ENCODE measurements around the gene EIF3L. TPM values are rescaled to one million over a fixed set of nuclear protein-coding genes. Genes with fewer than 3 reads are reported as not detected.
A peak's percentile ranks its signal among the peaks of the same experiment; 100 is the strongest.

The EIF3L gene
- total RNA-seq, 1 experiment from 2014 or later = 582 TPM

GRCh38 chr22:37931893-37932389, 82.7 kb downstream of the EIF3L start:
- intact Hi-C loops (cut with micrococcal nuclease; ENCODE audit: unreplicated experiment) = no loop called here

GRCh38 chr22:37932401-37932800, 83.2 kb downstream of the EIF3L start:
- Histone ChIP-seq H3K79me2 (ENCODE audit: low read depth) (no peaks in the 10 kb centered on the region), H3K4me3 (no peak overlapping the region), H3K4me2 (no peak overlapping the region), H3K27me3 (ENCODE audit: insufficient read depth, low read depth) (no peaks in the 10 kb centered on the region), H3K36me3 (ENCODE audit: low read depth) (peaks cover 19% of the 10 kb centered on the region; the same call in 1 of the 2 replicates), H3K27ac (no peak overlapping the region; the same call in 1 of the 2 replicates), H3K9me3 (ENCODE audit: insufficient read depth, low read depth) (no peaks in the 10 kb centered on the region), H3K4me1 (replicated peaks; ENCODE audit: insufficient read depth) (peaks cover 17% of the 10 kb centered on the region), H2AFZ (no peak overlapping the region), H3K9me2 (ENCODE audit: insufficient read depth) (no peaks in the 10 kb centered on the region), H4K20me1 (ENCODE audit: insufficient read depth) (peaks cover 58% of the 10 kb centered on the region), H3F3A (ENCODE audit: insufficient read depth, low read depth) (peaks cover 55% of the 10 kb centered on the region)
- no peak for TF ChIP-seq CTCF (conservative IDR thresholded peaks at IDR 0.05)
- no peak for TF ChIP-seq EZH2 (IDR thresholded peaks at IDR 0.05; ENCODE audit: low read depth)
- POLR2A ChIA-PET (ENCODE audit: unreplicated experiment) = interaction anchor here (0.8 to 1.4 kb wide), 2 partner anchors 34 to 45 kb away, joined by 7 to 10 read pairs; no protein-coding TSS in a partner anchor
- no peak for DNase-seq
- BruUV-seq (replicated peaks) = no TSS peak
- intact Hi-C loops (cut with micrococcal nuclease; ENCODE audit: unreplicated experiment) = no loop called here
- CTCF ChIA-PET = interaction anchor here (1.7 to 2.2 kb wide), 2 partner anchors 22 to 45 kb away, joined by 9 to 20 read pairs; partner anchors contain the start of genes C22orf23 and POLR2F

More at GRCh38 chr22:37931893-37932389, 82.7 kb downstream of the EIF3L start:
- Histone ChIP-seq H3K9me2 (ENCODE audit: insufficient read depth) (no peaks in the 10 kb centered on the region), H3F3A (ENCODE audit: insufficient read depth, low read depth) (peaks cover 52% of the 10 kb centered on the region), H2AFZ (no peak overlapping the region), H3K79me2 (ENCODE audit: low read depth) (no peaks in the 10 kb centered on the region), H4K20me1 (ENCODE audit: insufficient read depth) (peaks cover 58% of the 10 kb centered on the region), H3K9me3 (ENCODE audit: insufficient read depth, low read depth) (no peaks in the 10 kb centered on the region), H3K27me3 (ENCODE audit: insufficient read depth, low read depth) (no peaks in the 10 kb centered on the region), H3K4me1 (replicated peaks; ENCODE audit: insufficient read depth) (peaks cover 17% of the 10 kb centered on the region), H3K4me2 (no peak overlapping the region), H3K27ac (no peak overlapping the region; the same call in 1 of the 2 replicates), H3K4me3 (no peak overlapping the region), H3K36me3 (ENCODE audit: low read depth) (peaks cover 19% of the 10 kb centered on the region; the same call in 1 of the 2 replicates)
- TF ChIP-seq CTCF (conservative IDR thresholded peaks at IDR 0.05) = no peak
- no peak for TF ChIP-seq EZH2 (IDR thresholded peaks at IDR 0.05; ENCODE audit: low read depth)
- CTCF ChIA-PET = interaction anchor here (1.7 kb wide), 1 partner anchor 44 kb away, joined by 9 read pairs; no protein-coding TSS in a partner anchor
- POLR2A ChIA-PET (ENCODE audit: unreplicated experiment) = no interaction called here
- no TSS peak for BruUV-seq (replicated peaks)
- DNase-seq = no peak

GRCh38 chr22:37932821-37933578, 83.8 kb downstream of the EIF3L start:
- Histone ChIP-seq H3K4me1 (replicated peaks; ENCODE audit: insufficient read depth) (peaks cover 17% of the 10 kb centered on the region), H3K4me2 (peak overlapping the region; percentile 27; the same call in 1 of the 2 replicates), H3K4me3 (no peak overlapping the region), H4K20me1 (ENCODE audit: insufficient read depth) (peaks cover 58% of the 10 kb centered on the region), H3K79me2 (ENCODE audit: low read depth) (no peaks in the 10 kb centered on the region), H3K27ac (peak overlapping the region; percentile 17; the same call in 1 of the 2 replicates), H3K9me2 (ENCODE audit: insufficient read depth) (no peaks in the 10 kb centered on the region), H3K36me3 (ENCODE audit: low read depth) (peaks cover 19% of the 10 kb centered on the region; the same call in 1 of the 2 replicates), H3K9me3 (ENCODE audit: insufficient read depth, low read depth) (no peaks in the 10 kb centered on the region), H3K27me3 (ENCODE audit: insufficient read depth, low read depth) (no peaks in the 10 kb centered on the region), H3F3A (ENCODE audit: insufficient read depth, low read depth) (peaks cover 57% of the 10 kb centered on the region), H2AFZ (no peak overlapping the region)
- TF ChIP-seq CTCF (conservative IDR thresholded peaks at IDR 0.05) (no peak), EZH2 (IDR thresholded peaks at IDR 0.05; ENCODE audit: low read depth) (no peak)
- no TSS peak for BruUV-seq (replicated peaks)
- peak in 1 of 2 experiments; percentile 31 for DNase-seq
- ChIA-PET CTCF (interaction anchor here (0.6 to 2.2 kb wide), 3 partner anchors 21 to 637 kb away, joined by 4 to 20 read pairs (median 9); partner anchors contain the start of genes C22orf23 and POLR2F), POLR2A (ENCODE audit: unreplicated experiment) (interaction anchor here (0.8 to 1.4 kb wide), 2 partner anchors 34 to 46 kb away, joined by 7 to 10 read pairs; no protein-coding TSS in a partner anchor)
- intact Hi-C loops (cut with micrococcal nuclease; ENCODE audit: unreplicated experiment) = no loop called here

Data from PC-9 (cell line).